HG03378 (cell line): ENCODE measurements around the gene PIKFYVE.

Experiments
- ATAC-seq: cut with Tn5 transposase; IDR thresholded peaks from one replicate; pipeline ENCODE4 v1.9.1; 2021; ENCODE audit warnings: mild to moderate bottlenecking, moderate library complexity; ENCODE audit not compliant: unreplicated experiment

Gene PIKFYVE

DNA sequence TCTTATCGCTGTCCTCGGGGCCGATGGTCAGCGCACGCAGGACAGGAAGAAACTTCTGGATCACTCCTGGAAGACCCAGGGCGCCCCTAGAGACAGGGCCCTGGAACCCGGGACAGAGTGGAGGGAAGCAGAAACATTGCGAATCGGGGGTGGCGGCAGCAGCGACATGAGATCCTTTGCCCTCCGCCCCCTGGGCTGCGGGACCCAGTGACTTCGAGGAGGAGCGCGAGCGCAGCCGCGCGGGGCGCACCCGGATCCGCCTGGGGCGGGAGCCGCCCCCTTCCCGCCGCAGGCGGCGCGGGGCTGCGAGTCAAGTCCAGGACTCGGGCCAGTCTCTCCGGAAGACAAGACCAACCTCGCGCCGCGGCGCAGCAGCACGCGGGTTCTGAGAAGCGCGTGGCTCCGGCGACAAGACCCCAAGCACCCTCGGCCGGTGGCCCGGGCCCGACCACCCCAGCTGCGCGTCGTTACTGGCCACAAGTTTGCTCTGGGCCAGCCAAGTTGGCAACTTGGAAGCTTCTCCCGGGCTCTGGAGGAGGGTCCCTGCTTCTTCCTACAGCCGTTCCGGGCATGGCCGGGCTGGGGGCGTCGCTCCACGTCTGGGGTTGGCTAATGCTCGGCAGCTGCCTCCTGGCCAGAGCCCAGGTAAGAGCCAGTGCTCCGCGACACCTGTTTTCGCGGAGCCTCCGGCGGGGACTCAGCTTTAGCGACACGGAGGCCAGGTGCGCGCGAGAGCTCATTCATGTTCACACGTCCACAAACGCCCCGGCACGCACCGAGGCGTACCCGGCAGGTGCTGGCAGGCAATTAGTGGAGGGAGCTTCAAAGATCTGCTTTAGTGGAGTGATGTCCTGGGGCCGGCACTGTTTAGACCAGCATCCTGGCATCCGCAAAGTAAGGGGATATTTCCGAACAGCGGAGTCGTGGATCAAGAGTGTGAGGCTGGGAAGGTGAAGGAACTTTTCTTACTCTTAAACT lies 140.7 kb downstream of the PIKFYVE start, which contains the start of gene PTH2R:
Gene PTH2R (plus strand): TSS at position 319 of the 978 bp plus-strand sequence. CDS start 252 bp downstream, at position 571.
- no peak for ATAC-seq

GRCh38 chr2:208407667-208408066 lies 141.6 kb downstream of the PIKFYVE start:
- peak; percentile 53 for ATAC-seq
